HG02571 (cell line): ENCODE results near the gene TULP4.
"Not testable (repeated sequence)": the region's sequence is repeated elsewhere in the genome, so short reads cannot be mapped to it uniquely, and the experiment has no call there.

Source experiments
- ATAC-seq: cut with Tn5 transposase; IDR thresholded peaks from one replicate; pipeline ENCODE4 v1.9.1; 2021; ENCODE audit warnings: mild to moderate bottlenecking, moderate library complexity; ENCODE audit not compliant: unreplicated experiment

TULP4 gene

DNA sequence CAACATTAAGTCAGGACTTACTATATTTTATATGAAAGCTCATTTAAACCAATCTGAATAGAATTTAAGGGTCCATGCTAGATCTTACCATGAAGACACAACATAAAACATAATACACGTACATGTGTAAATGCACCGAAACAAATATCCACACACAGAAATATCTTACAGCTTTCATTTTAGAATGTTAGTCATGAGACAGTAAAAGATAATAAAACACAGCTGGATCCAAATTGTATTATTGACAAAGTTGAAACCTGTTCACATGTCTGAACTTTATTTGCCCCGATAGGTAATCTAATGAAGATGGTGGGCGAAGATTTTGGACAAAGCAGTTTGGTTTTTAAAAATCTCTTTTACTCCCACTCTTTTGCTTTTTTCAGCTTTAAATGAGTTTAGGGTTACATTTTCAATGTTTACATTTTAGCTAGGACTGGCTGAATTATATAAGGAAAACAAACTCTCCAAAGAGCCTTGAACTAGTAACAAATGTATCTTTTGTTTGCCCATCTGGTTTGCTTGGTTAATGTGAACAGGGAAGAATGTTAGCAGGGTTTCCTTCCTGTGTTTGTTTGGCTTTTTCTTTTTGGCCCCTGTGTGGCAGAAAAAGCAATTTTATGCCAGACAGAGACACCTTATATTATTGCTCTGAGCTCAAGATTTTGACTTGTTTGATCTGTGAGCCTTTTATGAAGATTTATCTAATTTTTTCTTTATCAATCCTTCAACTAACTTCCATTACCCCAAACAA lies 242.5 kb downstream of the TULP4 start:
- no peak for ATAC-seq

DNA sequence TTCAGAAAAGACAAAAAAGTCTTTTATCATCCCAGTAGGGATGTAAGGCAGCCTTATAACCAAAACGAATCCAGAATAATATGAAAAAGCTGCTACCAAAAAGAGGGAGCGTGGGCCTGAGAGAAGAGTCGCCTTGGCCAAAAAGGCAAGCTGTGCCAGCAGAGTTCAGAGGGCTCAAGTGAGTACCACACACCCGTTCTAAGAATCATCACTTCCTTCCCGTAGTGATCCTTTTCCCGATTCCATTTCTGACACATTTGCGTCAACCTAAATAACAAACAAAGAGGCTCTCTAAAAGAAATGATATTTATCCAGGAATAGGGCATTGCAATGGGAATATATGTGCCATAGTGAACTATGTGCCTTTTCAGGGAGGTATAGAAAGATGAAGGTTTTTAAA lies 243.8 kb downstream of the TULP4 start:
- no peak for ATAC-seq

DNA sequence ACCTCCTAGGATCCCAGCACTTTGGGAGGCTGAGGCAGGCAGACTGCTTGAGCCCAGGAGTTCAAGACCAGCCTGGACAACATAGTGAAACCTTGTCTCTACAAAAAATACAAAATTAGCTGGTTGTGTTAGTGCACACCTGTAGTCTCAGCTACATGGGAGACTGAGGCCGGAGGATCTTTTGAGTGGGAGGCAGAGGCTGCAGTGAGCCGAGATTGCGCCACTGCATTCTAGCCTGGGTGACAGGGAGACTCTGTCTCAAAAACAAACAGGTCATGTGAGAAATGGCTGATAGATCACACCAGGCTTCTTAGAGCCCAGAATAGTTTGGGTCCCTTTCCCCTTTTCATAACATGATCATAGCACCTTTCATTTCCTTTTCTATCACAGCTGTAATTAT lies 244.8 kb downstream of the TULP4 start:
- not testable (repeated sequence) for ATAC-seq

DNA sequence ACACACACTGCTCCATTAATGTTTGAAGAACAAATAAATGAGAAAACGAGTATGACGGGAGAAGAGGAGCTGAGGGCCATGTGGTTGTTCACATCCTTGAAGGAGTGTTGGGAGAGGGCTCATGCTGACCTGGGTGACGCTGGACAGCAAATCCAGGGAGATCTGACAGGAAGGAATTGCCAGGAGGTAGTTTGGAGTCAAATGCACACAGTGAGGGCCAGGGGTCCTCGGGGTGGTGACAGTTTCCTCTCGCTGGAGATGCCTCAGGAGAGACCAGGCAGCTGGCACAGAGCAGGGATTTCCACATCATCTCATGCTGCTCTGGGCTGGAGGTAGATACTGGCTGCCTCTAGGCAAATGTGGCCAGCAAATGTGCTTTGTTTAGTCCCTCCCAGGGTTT lies 245.7 kb downstream of the TULP4 start:
- no peak for ATAC-seq

DNA sequence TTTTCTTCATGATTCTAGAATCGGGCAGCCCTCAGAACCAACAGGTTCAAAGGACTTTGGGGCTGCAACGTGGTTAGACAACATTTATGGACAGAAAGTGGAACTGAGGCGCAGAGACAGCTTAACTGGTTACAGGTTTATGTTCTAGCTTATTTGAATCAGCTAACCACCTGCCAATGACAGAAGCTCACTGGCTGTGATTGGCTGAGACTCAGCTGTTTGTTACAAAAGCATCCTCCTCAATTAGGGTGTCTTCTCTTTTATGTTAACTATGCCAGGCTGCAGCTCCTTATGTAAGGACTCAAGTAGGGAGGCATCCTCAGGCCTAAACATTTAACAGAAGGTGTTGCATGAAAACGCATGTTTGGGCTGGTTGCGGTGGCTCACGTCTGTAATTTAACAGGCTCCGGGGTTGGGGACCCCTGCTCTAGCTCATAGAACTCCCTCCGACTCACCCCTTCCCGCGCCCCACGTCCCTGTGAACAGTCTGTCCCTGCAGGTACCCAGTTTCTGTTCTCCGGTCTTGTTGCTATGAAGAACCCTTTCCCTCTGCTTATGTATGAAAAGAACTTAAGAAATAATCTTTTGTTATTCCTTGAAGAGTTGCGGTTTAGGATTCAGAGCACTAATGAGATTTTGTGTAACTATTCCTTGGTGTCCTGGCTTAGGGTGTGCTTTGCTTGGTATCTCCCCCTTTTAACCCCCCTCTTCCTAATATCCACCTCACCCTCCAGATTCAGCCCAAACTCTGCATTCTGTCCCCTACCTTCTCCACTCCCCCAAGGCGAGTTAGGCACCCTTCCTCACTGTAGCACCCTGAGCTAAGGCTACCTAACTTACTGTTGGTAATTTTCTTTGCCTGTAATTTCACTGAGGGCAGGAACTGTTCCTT lies 246.4 kb downstream of the TULP4 start:
- ATAC-seq: no peak

DNA sequence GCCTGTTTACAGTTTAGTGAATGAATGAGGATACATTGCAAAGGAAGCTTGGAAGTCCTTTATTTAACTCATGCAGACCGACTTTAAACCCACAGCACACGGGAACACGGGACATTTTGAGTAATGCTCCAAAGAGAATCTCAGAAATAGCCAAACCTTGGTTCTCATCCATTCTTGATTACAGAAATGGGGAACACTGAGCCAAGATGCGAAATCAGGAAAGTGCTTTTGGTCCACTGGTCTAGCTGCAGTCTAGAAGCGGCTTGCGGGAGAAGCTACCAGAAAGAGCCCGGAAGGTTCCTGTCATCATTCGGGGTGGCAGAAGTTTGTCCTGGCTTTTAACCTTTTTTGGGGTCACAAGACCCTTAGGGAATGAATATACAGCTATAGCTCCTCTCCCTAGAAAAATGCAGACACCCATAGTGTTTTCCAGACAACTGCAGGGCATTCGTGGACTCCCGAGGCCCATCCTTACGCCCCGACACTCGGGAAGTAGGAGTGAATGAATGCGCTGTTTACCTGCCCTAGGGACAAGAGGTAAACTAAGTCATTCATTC lies 247.2 kb downstream of the TULP4 start:
- no peak for ATAC-seq

DNA sequence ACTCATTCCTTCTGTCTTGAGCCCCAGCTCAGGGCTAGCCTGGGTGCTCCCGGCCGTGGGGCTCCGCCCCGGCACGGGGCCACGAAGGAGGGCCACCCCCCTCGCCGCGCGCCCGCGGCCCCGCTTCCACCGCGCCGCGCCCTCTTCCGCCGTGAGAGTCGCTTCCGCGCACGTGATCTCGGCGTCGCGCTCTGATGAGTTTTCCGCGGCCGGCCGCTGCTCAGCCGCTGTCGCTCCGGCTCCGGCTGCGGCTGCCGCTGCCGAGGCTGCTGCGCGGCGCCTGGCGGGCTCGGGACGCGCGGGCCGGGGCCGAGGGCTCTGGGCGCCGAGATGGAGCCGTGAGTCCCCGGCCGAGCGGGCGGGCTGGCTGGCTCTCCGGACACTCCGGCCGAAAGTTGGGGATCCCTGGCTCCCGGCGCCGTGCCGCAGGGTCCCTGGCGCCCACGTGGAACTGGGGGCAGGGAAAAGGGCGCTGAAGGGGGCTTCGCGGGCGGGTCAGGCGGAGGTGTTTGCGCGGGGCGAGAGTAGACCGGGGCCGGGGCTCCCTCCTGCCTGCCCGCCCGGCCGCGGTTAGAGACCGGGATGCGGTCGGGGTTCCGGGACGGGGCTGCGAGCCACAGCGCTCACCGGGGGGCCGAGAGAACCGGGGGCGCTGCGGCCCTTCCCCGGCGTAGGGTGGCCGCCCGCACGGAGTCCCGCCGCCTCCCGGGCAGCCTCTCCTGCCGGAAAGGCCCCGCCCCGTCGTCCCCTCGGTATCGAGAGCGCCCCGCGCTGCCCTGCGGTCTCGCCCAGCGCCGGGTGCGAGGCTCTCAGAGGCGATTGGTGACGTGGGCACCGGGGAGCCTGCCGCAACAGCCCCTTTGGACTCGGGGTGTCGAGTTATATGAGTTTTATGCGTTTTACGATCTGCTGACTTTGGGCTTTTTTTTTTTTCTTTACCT lies 247.9 kb downstream of the TULP4 start, which contains the start of gene TMEM181:
TSS of gene TMEM181 (plus strand) at position 197 of the 941 bp plus-strand sequence. CDS start at position 331, 134 bp downstream.
- peak; percentile 87 for ATAC-seq

DNA sequence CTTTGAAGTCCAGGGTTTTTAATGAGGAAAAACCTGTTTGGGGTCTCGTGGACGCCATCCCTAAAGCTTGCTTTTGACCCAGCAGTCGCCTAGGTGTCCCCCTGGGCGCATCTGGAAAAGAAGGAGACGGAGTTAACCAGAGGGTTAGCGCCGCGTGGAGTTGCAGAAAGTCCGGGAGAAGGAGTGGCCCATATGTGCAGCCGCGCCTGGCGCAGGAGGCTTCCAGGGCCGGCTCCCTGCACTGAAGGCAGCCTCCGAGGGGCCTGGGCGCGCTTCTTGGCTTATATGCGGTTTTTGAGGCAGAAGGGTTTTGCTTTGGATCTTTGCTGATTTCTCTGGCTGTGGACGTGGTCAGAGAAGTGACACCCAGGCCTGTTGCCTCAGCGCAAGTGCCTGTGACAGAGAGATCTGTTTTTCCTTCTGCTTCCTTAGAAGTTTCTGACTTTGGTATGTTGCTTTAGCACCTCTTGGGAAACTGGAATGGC lies 248.6 kb downstream of the TULP4 start:
- ATAC-seq: no peak
